H1 (cell line): ENCODE data around the gene RIBC1. TPM values are rescaled to one million over a fixed set of nuclear protein-coding genes. Genes with fewer than 3 reads are reported as not detected.

Experiments used
- CTCF ChIA-PET: fragments of 300-600 bp; sonication (Branson Sonifier 250); formaldehyde crosslinking; loops from one replicate; lab custom pipeline; 2021; ENCODE audit not compliant: partially characterized antibody; lab: Charles Lee
- POLR2A ChIA-PET: fragments of 300-600 bp; sonication (Branson Sonifier 250); formaldehyde crosslinking; loops from one replicate; lab custom pipeline; 2021; ENCODE audit warnings: inconsistent platforms; ENCODE audit not compliant: partially characterized antibody; lab: Charles Lee
- DNase-seq, 2 experiments: peaks; one replicate each; pipeline versions ENCODE4 v3.0.0 to v3.0.0-alpha.2; 2010 to 2022; ENCODE audit warnings: low spot score in 2 of 2, low read depth in 1 of 2, mixed read lengths in 1 of 2
- FAIRE-seq: peaks from 2 replicates; lab custom pipeline; 2011; peaks lifted over from hg19 to GRCh38; lab: Jason Lieb, UNC
- H2AFZ ChIP-seq: 2 replicates; pipeline ENCODE4 v1.8.1; 2012; ENCODE audit warnings: low read length, inconsistent platforms
- H2AK5ac ChIP-seq: 2 replicates; pipeline ENCODE4 v1.6.1; 2013; ENCODE audit warnings: low read depth, low read length
- H2BK120ac ChIP-seq: replicated peaks from 2 replicates; pipeline ENCODE3; 2013; ENCODE audit warnings: low read depth, low read length, inconsistent platforms
- H2BK12ac ChIP-seq: 2 replicates; pipeline ENCODE4 v1.6.1; 2013; ENCODE audit warnings: low read depth, low read length
- H2BK15ac ChIP-seq: 2 replicates; pipeline ENCODE4 v1.6.1; 2013; ENCODE audit warnings: low read length
- H2BK20ac ChIP-seq: 2 replicates; pipeline ENCODE4 v1.6.1; 2013; ENCODE audit warnings: low read length
- H2BK5ac ChIP-seq: 2 replicates; pipeline ENCODE4 v1.6.1; 2013; ENCODE audit warnings: low read depth, low read length
- H3K14ac ChIP-seq: 2 replicates; pipeline ENCODE4 v1.6.1; 2013; ENCODE audit warnings: inconsistent platforms; ENCODE audit not compliant: insufficient read length
- H3K18ac ChIP-seq: 2 replicates; pipeline ENCODE4 v1.6.1; 2013; ENCODE audit warnings: low read length; ENCODE audit errors: extremely low read depth
- H3K23ac ChIP-seq: 2 replicates; pipeline ENCODE4 v1.6.1; 2013; ENCODE audit warnings: inconsistent platforms; ENCODE audit not compliant: insufficient read length
- H3K23me2 ChIP-seq: 2 replicates; pipeline ENCODE4 v1.6.1; 2013; ENCODE audit warnings: low read depth, low read length
- H3K27ac ChIP-seq: 2 replicates; pipeline ENCODE4 v1.6.1; 2011; ENCODE audit warnings: low read depth, low read length, inconsistent platforms
- H3K27me3 ChIP-seq, 4 experiments: replicated peaks in 1 of 4; 1 replicate in 1 of 4; 2 replicates in 3 of 4; pipeline versions ENCODE4 v1.6.1 to v1.8.1; 2011 to 2013; ENCODE audit warnings: low read length in 3 of 4, mild to moderate bottlenecking in 3 of 4, inconsistent platforms in 2 of 4, mixed read lengths in 2 of 4, moderate library complexity in 1 of 4; ENCODE audit not compliant: control insufficient read depth in 3 of 4, insufficient read depth in 3 of 4; ENCODE audit errors: extremely low read depth in 1 of 4
- H3K36me3 ChIP-seq, 4 experiments: 2 replicates each; pipeline versions ENCODE4 v1.6.1 to v1.8.1; 2011 to 2013; ENCODE audit warnings: mild to moderate bottlenecking in 4 of 4, low read length in 3 of 4, moderate library complexity in 2 of 4, control low read depth in 1 of 4, inconsistent platforms in 1 of 4; ENCODE audit not compliant: insufficient read depth in 4 of 4, control insufficient read depth in 2 of 4
- H3K4ac ChIP-seq: replicated peaks from 2 replicates; pipeline ENCODE3; 2013; ENCODE audit warnings: low read length, low read depth, mixed read lengths, inconsistent platforms; ENCODE audit not compliant: insufficient read length
- H3K4me1 ChIP-seq, 4 experiments: replicated peaks in 1 of 4; 1 replicate in 1 of 4; 2 replicates in 3 of 4; pipeline versions ENCODE4 v1.6.1 to v1.8.1; 2011 to 2013; ENCODE audit warnings: low read length in 3 of 4, inconsistent platforms in 2 of 4, mixed read lengths in 1 of 4; ENCODE audit not compliant: insufficient read depth in 4 of 4, control insufficient read depth in 3 of 4
- H3K4me2 ChIP-seq, 2 experiments: 2 replicates each; pipeline versions ENCODE4 v1.6.1 to v1.8.1; 2011 to 2013; ENCODE audit warnings: low read depth in 2 of 2, low read length in 2 of 2, control low read depth in 1 of 2, inconsistent platforms in 1 of 2, mild to moderate bottlenecking in 1 of 2; ENCODE audit not compliant: insufficient read depth in 1 of 2
- H3K4me3 ChIP-seq, 4 experiments: fragments of 200-600, 300-600 bp in 1 of 4; sonication (generic), shearing (Covaris generic), sonication (Bioruptor Twin) in 1 of 4; 2 replicates each; pipeline versions ENCODE4 v1.5.1 to v1.8.1; 2011 to 2016; ENCODE audit warnings: low read length in 4 of 4, low read depth in 3 of 4, control low read depth in 2 of 4, inconsistent platforms in 2 of 4, mild to moderate bottlenecking in 2 of 4, mixed read lengths in 1 of 4, moderate library complexity in 1 of 4; ENCODE audit not compliant: insufficient read depth in 2 of 4; ENCODE audit errors: extremely low read depth in 1 of 4
- H3K56ac ChIP-seq: replicated peaks from 2 replicates; pipeline ENCODE3; 2013; ENCODE audit warnings: low read depth, mild to moderate bottlenecking, mixed read lengths, low read length, inconsistent platforms; ENCODE audit not compliant: insufficient read length
- H3K79me1 ChIP-seq: 2 replicates; pipeline ENCODE4 v1.6.1; 2013; ENCODE audit warnings: low read depth, low read length, control low read depth
- H3K79me2 ChIP-seq, 2 experiments: 2 replicates each; pipeline versions ENCODE4 v1.6.1 to v1.8.1; 2012 to 2013; ENCODE audit warnings: low read length in 2 of 2, mild to moderate bottlenecking in 2 of 2, inconsistent platforms in 1 of 2; ENCODE audit not compliant: insufficient read depth in 2 of 2, control insufficient read depth in 1 of 2
- H3K9ac ChIP-seq, 4 experiments: replicated peaks in 1 of 4; 1 replicate in 1 of 4; 2 replicates in 3 of 4; pipeline versions ENCODE4 v1.6.1 to v1.8.1; 2011 to 2013; ENCODE audit warnings: low read depth in 3 of 4, low read length in 3 of 4, control low read depth in 2 of 4, mild to moderate bottlenecking in 2 of 4, moderate library complexity in 2 of 4, inconsistent platforms in 1 of 4; ENCODE audit errors: extremely low read depth in 1 of 4
- H3K9me3 ChIP-seq, 2 experiments: 2 replicates each; pipeline versions ENCODE4 v1.6.1 to v1.8.1; 2012 to 2013; ENCODE audit warnings: mild to moderate bottlenecking in 2 of 2, moderate library complexity in 2 of 2, control low read depth in 1 of 2, inconsistent platforms in 1 of 2, low read depth in 1 of 2, low read length in 1 of 2, mixed read lengths in 1 of 2; ENCODE audit not compliant: insufficient read depth in 2 of 2
- H4K20me1 ChIP-seq, 2 experiments: replicated peaks in 1 of 2; 2 replicates each; pipeline versions ENCODE3 to v1.8.1; 2011 to 2013; ENCODE audit warnings: inconsistent platforms in 2 of 2, low read length in 2 of 2, mild to moderate bottlenecking in 1 of 2; ENCODE audit not compliant: insufficient read depth in 2 of 2, control insufficient read depth in 1 of 2
- H4K5ac ChIP-seq: 2 replicates; pipeline ENCODE4 v1.6.1; 2013; ENCODE audit warnings: low read length, low read depth, mixed read lengths, inconsistent platforms; ENCODE audit not compliant: insufficient read length
- H4K8ac ChIP-seq: 2 replicates; pipeline ENCODE4 v1.8.0; 2013; ENCODE audit warnings: mild to moderate bottlenecking, moderate library complexity, low read length, inconsistent platforms; ENCODE audit not compliant: insufficient read depth; ENCODE audit errors: extremely low read depth
- H4K91ac ChIP-seq: replicated peaks from 2 replicates; pipeline ENCODE3; 2013; ENCODE audit warnings: low read length, mixed read lengths, inconsistent platforms; ENCODE audit not compliant: insufficient read length
- ASH2L ChIP-seq: fragments of 200-600, 300-600 bp; sonication (generic); IDR thresholded peaks from one replicate; pipeline ENCODE4 v1.7.1; 2017; ENCODE audit warnings: low read length
- RNF2 ChIP-seq: fragments of 200-900, 300-1000 bp; sonication (generic); IDR thresholded peaks from 2 replicates; pipeline ENCODE4 v1.7.1; 2016; ENCODE audit warnings: borderline replicate concordance, low read depth, mild to moderate bottlenecking, antibody characterized with exemption, low read length; ENCODE audit not compliant: poor library complexity, severe bottlenecking; ENCODE audit errors: missing control alignments
- RXRA ChIP-seq: IDR thresholded peaks from 2 replicates; pipeline ENCODE4 v1.6.1; 2011; ENCODE audit warnings: low read depth, mild to moderate bottlenecking, low read length, moderate library complexity; ENCODE audit not compliant: insufficient read depth
- WGBS, 2 experiments: shearing (Covaris generic) in 1 of 2; methylation state at CpG; one replicate each; pipeline versions ENCODE4 v1.1.6 to v1.1.7; 2013 to 2015; ENCODE audit warnings: low lambda C conversion rate in 2 of 2, mixed read lengths in 2 of 2, inconsistent platforms in 1 of 2, low coverage in 1 of 2, missing lambda C conversion rate in 1 of 2; ENCODE audit not compliant: insufficient replicate concordance in 2 of 2, insufficient coverage in 1 of 2, insufficient read length in 1 of 2; ENCODE audit errors: extremely low coverage in 1 of 2, missing lambda C conversion rate in 1 of 2; 5-methylcytosine and 5-hydroxymethylcytosine counted together
- long read RNA-seq, 2 experiments: library from RNA in 1 of 2; library from capped mRNA in 1 of 2; stranded (forward); transcript quantifications; one replicate each; pipeline ENCODE4 v2.0.0, GENCODE V29; 2021; ENCODE audit warnings: inconsistent platforms in 1 of 2
- polyA minus RNA-seq, 3 experiments: library from RNA; depleted of rRNA, polyadenylated mRNA; stranded (reverse); fragments of >200 nt; gene quantifications; 1 replicate in 2 of 3; 2 replicates in 1 of 3; pipeline ENCODE4 v1.2.3, GENCODE V29; 2011
- polyA plus RNA-seq, 7 experiments: library from polyadenylated mRNA; depleted of rRNA in 3 of 7; stranded (reverse) in 5 of 7; unstranded in 2 of 7; fragments of >200 nt in 5 of 7; fragments of 200-250 nt in 2 of 7; gene quantifications; 1 replicate in 5 of 7; 2 replicates in 1 of 7; 4 replicates in 1 of 7; pipeline versions ENCODE4 v1.2.1 to v1.2.3, GENCODE V29; 2011 to 2013; ENCODE audit warnings: missing spikeins in 2 of 7, mixed read lengths in 2 of 7
- total RNA-seq: library from RNA; stranded (reverse); fragmentation: NEBNext Ultra II Directional; extraction: Animal tissue kit (Norgen Biotek cat#: 25700); gene quantifications from 2 replicates; pipeline ENCODE4 v1.2.1, GENCODE V29; 2021

Gene RIBC1
- total RNA-seq: 0.82 and 0.97 TPM in 2 replicates
- polyA plus RNA-seq (2011; rRNA removed): 0.41 and 0.46 TPM in 2 replicates
- polyA plus RNA-seq (2011; cell fraction: cytosol; rRNA removed): 0.62 TPM
- 0.66 TPM for polyA plus RNA-seq (2011; cell fraction: nucleus; rRNA removed)
- 0.97 to 1.9 TPM (median 1.3 TPM) in 4 replicates for polyA plus RNA-seq (2012, experiment 1 of 2)
- 0.20 TPM for polyA plus RNA-seq (2012, experiment 2 of 2)
- polyA plus RNA-seq (2013, experiment 1 of 2): 0.61 TPM
- polyA plus RNA-seq (2013, experiment 2 of 2): 0.70 TPM
- polyA minus RNA-seq (2011; rRNA and poly(A)+ RNA removed): 0.41 TPM in 2 replicates
- not detected for polyA minus RNA-seq (2011; cell fraction: cytosol; rRNA and poly(A)+ RNA removed)
- polyA minus RNA-seq (2011; cell fraction: nucleus; rRNA and poly(A)+ RNA removed): 0.60 TPM
- long read RNA-seq, experiment 1, partial matches to known transcripts: 0 of 1 reads
- long read RNA-seq, experiment 1, other reads (novel, unspliced or antisense): 1 of 1 reads
- long read RNA-seq, experiment 2, partial matches to known transcripts: 0 of 1 reads
- long read RNA-seq, experiment 2, other reads (novel, unspliced or antisense): 0 of 1 reads

DNA sequence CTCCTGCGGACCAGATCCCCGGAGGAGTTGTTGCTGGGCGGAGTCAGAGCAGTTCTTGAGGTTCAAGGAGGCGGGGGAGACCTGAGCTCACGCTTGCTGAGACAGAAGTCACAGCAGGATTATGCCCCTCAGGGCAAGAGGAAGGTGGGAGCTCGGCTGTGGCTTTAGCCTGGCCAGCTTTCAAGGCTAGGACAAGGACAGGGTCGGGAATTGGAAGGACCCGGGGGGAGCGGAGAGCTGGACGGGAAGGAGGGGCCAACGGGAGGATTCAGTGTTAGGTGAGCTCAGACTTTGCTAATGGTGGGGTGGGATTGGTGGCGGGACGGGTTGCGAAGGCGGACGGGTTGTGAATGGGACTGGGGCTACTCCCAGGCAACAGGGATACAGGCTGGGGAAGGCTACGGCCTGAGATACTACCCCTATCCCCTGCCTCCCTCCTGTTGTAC lies at the start of gene RIBC1:
TSS of gene RIBC1 (plus strand) at position 13 of the 446 bp plus-strand sequence. CDS start 3,404 bp downstream, outside the sequence.
- H3K79me2 ChIP-seq: peaks cover 14 to 40% of the 10 kb centered on the region in 2 experiments
- ChIA-PET POLR2A (interaction anchor here (0.5 to 2.8 kb wide), 21 partner anchors 12 to 260 kb away, joined by 3 to 33 read pairs (median 4); partner anchors contain the start of genes HSD17B10 and KDM5C), CTCF (interaction anchor here (0.7 to 1.4 kb wide), 8 partner anchors 11 to 106 kb away, joined by 3 read pairs; partner anchors contain the start of gene HSD17B10)
- no peak within 1 kb of the TSS for H3K4ac ChIP-seq
- H3K27ac ChIP-seq: peak within 1 kb of the TSS; percentile 97
- H2BK20ac ChIP-seq: no peak within 1 kb of the TSS
- H4K91ac ChIP-seq: no peak within 1 kb of the TSS
- H2BK12ac ChIP-seq: 0 out of 2 replicates have a peak within 1 kb of the TSS, but pooled peaks have one; percentile 39
- FAIRE-seq (peak; percentile 77), DNase-seq (no peak)
- peak within 1 kb of the TSS; percentile 95 to 97 (median 96) for H3K9ac ChIP-seq
- WGBS, 2 experiments: 2% methylated on average over 16 of the region's 17 CpGs; no CpG with 5 or more reads in 1 of the 2 experiments
- peak within 1 kb of the TSS; percentile 74 to 79 (median 78) for H3K4me3 ChIP-seq
- peak within 1 kb of the TSS; percentile 83 for H4K5ac ChIP-seq
- 0 out of 2 replicates have a peak within 1 kb of the TSS, but pooled peaks have one; percentile 41 for H2AFZ ChIP-seq
- peaks cover 4 to 5% of the 10 kb centered on the region in 2 experiments for H4K20me1 ChIP-seq
- no peaks in the 10 kb centered on the region for H3K9me3 ChIP-seq
- H2BK5ac ChIP-seq: peak within 1 kb of the TSS; percentile 60; the same call in 1 of the 2 replicates
- H2BK120ac ChIP-seq: no peak within 1 kb of the TSS
- H3K18ac ChIP-seq: no peak within 1 kb of the TSS; the same call in 1 of the 2 replicates
- H3K14ac ChIP-seq: no peak within 1 kb of the TSS
- TF ChIP-seq RXRA (no peak), ASH2L (no peak), RNF2 (no peak)
- peak within 1 kb of the TSS; percentile 16 for H3K56ac ChIP-seq
- no peak within 1 kb of the TSS for H3K23ac ChIP-seq
- H4K8ac ChIP-seq: peak within 1 kb of the TSS; percentile 93
- peaks cover 0 to 8% (median 4%) of the 10 kb centered on the region in 4 experiments; a peak in 5 of 7 replicates for H3K4me1 ChIP-seq
- peaks cover 10% of the 10 kb centered on the region; the same call in 1 of the 2 replicates for H3K23me2 ChIP-seq
- peak within 1 kb of the TSS; percentile 85 to 94 for H3K4me2 ChIP-seq
- no peak within 1 kb of the TSS for H2BK15ac ChIP-seq
- H3K79me1 ChIP-seq: no peaks in the 10 kb centered on the region; the same call in 1 of the 2 replicates
- no peak within 1 kb of the TSS for H2AK5ac ChIP-seq
- H3K27me3 ChIP-seq: no peaks in the 10 kb centered on the region
- H3K36me3 ChIP-seq: no peaks in the 10 kb centered on the region
